ENCODE data around the gene BRIP1. TPM values are rescaled to one million over a fixed set of nuclear protein-coding genes. Genes with fewer than 3 reads are reported as not detected.

Gene BRIP1
- total RNA-seq, 1 donor from 2014 or later = 5.2 TPM

DNA sequence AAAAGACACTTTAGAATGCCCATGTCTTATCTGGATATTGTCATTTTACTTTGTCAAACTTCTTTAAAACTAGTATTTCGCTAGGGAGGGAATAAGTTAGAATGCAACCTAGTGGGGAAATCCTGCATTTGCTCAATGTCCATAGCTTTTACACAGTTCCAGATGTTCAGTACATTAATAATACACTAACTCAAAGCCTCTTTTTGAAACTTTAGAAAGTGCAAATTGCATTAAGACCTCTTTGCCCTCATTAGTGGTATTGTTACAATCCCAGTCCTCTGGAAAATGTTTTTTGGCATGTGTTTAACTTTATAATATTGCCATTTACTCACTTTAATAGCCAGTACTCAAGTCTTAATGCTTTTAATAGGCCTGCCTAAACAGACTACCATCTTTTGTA, 106.8 kb downstream of the BRIP1 start:
- no peaks in the 10 kb centered on the region for H3K36me3 ChIP-seq (ENCODE audit: control insufficient read depth, insufficient read depth, low read length)
- no peak overlapping the region for H3K4me3 ChIP-seq (ENCODE audit: low read depth, low read length)
- no peaks in the 10 kb centered on the region for H3K27me3 ChIP-seq (ENCODE audit: control insufficient read depth, insufficient read depth, low read length)
- no peak for DNase-seq (ENCODE audit: low read depth)
- TF ChIP-seq, protein P1, sequence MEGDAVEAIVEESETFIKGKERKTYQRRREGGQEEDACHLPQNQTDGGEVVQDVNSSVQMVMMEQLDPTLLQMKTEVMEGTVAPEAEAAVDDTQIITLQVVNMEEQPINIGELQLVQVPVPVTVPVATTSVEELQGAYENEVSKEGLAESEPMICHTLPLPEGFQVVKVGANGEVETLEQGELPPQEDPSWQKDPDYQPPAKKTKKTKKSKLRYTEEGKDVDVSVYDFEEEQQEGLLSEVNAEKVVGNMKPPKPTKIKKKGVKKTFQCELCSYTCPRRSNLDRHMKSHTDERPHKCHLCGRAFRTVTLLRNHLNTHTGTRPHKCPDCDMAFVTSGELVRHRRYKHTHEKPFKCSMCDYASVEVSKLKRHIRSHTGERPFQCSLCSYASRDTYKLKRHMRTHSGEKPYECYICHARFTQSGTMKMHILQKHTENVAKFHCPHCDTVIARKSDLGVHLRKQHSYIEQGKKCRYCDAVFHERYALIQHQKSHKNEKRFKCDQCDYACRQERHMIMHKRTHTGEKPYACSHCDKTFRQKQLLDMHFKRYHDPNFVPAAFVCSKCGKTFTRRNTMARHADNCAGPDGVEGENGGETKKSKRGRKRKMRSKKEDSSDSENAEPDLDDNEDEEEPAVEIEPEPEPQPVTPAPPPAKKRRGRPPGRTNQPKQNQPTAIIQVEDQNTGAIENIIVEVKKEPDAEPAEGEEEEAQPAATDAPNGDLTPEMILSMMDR (IDR thresholded peaks at IDR 0.05; ENCODE audit: insufficient read depth, low read length, poor library complexity, severe bottlenecking) = no peak

GRCh38 chr17:61755668-61756067, 107.7 kb downstream of the BRIP1 start:
- TF ChIP-seq, protein P1 (IDR thresholded peaks at IDR 0.05; ENCODE audit: insufficient read depth, low read length, poor library complexity, severe bottlenecking) = no peak

GRCh38 chr17:61755078-61755477, 108.2 kb downstream of the BRIP1 start:
- TF ChIP-seq, protein P1 (IDR thresholded peaks at IDR 0.05; ENCODE audit: insufficient read depth, low read length, poor library complexity, severe bottlenecking) = no peak
- Histone ChIP-seq H3K27me3 (ENCODE audit: control insufficient read depth, insufficient read depth, low read length) (no peaks in the 10 kb centered on the region), H3K36me3 (ENCODE audit: control insufficient read depth, insufficient read depth, low read length) (no peaks in the 10 kb centered on the region), H3K4me3 (ENCODE audit: low read depth, low read length) (no peak overlapping the region)
- no peak for DNase-seq (ENCODE audit: low read depth)

More at GRCh38 chr17:61755668-61756067, 107.7 kb downstream of the BRIP1 start:
- Histone ChIP-seq H3K4me3 (ENCODE audit: low read depth, low read length) (no peak overlapping the region), H3K27me3 (ENCODE audit: control insufficient read depth, insufficient read depth, low read length) (no peaks in the 10 kb centered on the region), H3K36me3 (ENCODE audit: control insufficient read depth, insufficient read depth, low read length) (no peaks in the 10 kb centered on the region)
- no peak for DNase-seq (ENCODE audit: low read depth)

DNA sequence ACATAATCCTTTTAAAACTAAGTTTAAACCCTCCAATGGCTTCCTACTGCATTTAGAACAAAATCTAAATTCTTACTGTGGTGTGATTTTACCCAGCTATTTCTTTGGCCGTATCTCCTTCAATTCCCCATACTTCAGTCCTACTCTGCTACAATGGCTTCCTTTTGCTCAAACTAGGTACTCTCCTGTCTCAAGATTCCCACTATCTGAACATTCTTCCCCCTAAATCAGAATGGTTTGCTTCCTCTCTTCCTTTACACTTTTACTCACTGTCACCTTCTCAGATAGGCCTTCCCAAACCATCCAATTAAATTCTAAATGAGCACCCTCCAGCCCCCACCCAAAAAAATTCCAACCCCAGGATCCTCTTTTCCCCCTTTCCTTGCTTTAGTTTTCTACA, 109.2 kb downstream of the BRIP1 start:
- H3K36me3 ChIP-seq (ENCODE audit: control insufficient read depth, insufficient read depth, low read length) = no peaks in the 10 kb centered on the region
- TF ChIP-seq, protein P1 (IDR thresholded peaks at IDR 0.05; ENCODE audit: insufficient read depth, low read length, poor library complexity, severe bottlenecking) = no peak
- no peaks in the 10 kb centered on the region for H3K27me3 ChIP-seq (ENCODE audit: control insufficient read depth, insufficient read depth, low read length)
- H3K4me3 ChIP-seq (ENCODE audit: low read depth, low read length) = no peak overlapping the region
- DNase-seq (ENCODE audit: low read depth) = no peak

DNA sequence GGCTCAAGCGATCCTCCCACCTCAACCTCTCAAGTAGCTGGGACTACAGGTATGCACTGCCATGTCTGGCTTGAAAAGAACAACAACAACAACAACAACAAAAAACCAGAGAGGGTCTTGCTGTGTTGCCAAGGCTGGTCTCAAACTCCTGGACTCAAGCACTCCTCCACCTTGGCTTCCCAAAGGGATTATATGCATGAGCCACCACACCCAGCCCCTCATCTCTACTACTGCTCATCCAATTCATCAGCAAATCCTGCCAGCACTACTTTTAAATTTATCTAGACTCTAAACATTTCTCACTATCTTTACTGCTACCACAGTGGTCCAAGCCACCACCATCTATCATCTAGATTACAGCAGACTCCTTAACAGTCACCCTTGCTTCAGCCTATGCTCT, 109.6 kb downstream of the BRIP1 start:
- DNase-seq (ENCODE audit: low read depth) = no peak
- TF ChIP-seq, protein P1 (IDR thresholded peaks at IDR 0.05; ENCODE audit: insufficient read depth, low read length, poor library complexity, severe bottlenecking) = no peak
- Histone ChIP-seq H3K4me3 (ENCODE audit: low read depth, low read length) (no peak overlapping the region), H3K36me3 (ENCODE audit: control insufficient read depth, insufficient read depth, low read length) (no peaks in the 10 kb centered on the region), H3K27me3 (ENCODE audit: control insufficient read depth, insufficient read depth, low read length) (no peaks in the 10 kb centered on the region)

- TF ChIP-seq, protein P1 (IDR thresholded peaks at IDR 0.05; ENCODE audit: insufficient read depth, low read length, poor library complexity, severe bottlenecking) = no peak
- no peaks in the 10 kb centered on the region for H3K27me3 ChIP-seq (ENCODE audit: control insufficient read depth, insufficient read depth, low read length)
- no peak overlapping the region for H3K4me3 ChIP-seq (ENCODE audit: low read depth, low read length)
- no peaks in the 10 kb centered on the region for H3K36me3 ChIP-seq (ENCODE audit: control insufficient read depth, insufficient read depth, low read length)
- no peak for DNase-seq (ENCODE audit: low read depth)
Observed at GRCh38 chr17:61750656-61751055, 112.7 kb downstream of the BRIP1 start.
